Stomach smooth muscle (tissue), 2 donors: ENCODE measurements around the gene SESN1.
"Not testable (repeated sequence)": the region's sequence is repeated elsewhere in the genome, so short reads cannot be mapped to it uniquely, and the experiment has no call there.

Experiments used
- H3K27ac ChIP-seq: one replicate; pipeline ENCODE4 v1.7.0; 2013; ENCODE audit warnings: mild to moderate bottlenecking, low read length, inconsistent platforms
- H3K27me3 ChIP-seq, 2 donors: one replicate each; pipeline ENCODE4 v1.7.0; 2013; ENCODE audit warnings: low read length in 2 of 2; ENCODE audit not compliant: insufficient read depth in 2 of 2, control insufficient read depth in 1 of 2
- H3K36me3 ChIP-seq, 2 donors: one replicate each; pipeline ENCODE4 v1.7.0; 2013; ENCODE audit warnings: low read length in 2 of 2; ENCODE audit not compliant: control insufficient read depth in 2 of 2, insufficient read depth in 2 of 2
- H3K4me1 ChIP-seq: one replicate; pipeline ENCODE4 v1.7.0; 2013; ENCODE audit warnings: low read length; ENCODE audit not compliant: control insufficient read depth, insufficient read depth
- H3K4me3 ChIP-seq, 2 donors: one replicate each; pipeline ENCODE4 v1.7.0; 2013; ENCODE audit warnings: low read length in 2 of 2
- H3K9ac ChIP-seq, 2 donors: one replicate each; pipeline ENCODE4 v1.7.0; 2013; ENCODE audit warnings: low read length in 2 of 2, mild to moderate bottlenecking in 1 of 2
- H3K9me3 ChIP-seq, 2 donors: one replicate each; pipeline ENCODE4 v1.7.0; 2013; ENCODE audit warnings: low read length in 2 of 2; ENCODE audit not compliant: control insufficient read depth in 2 of 2
- donor health status: healthy.
- donor health status: Pancreatic carcinoma.

SESN1 gene

GRCh38 chr6:108987156-108987555, 107.5 kb downstream of the SESN1 start:
- Histone ChIP-seq H3K36me3 (peaks cover 30 to 51% of the 10 kb centered on the region in 2 donors), H3K4me1 (no peaks in the 10 kb centered on the region), H3K27me3 (no peaks in the 10 kb centered on the region), H3K4me3 (no peak overlapping the region), H3K9ac (no peak overlapping the region), H3K27ac (no peak overlapping the region), H3K9me3 (peaks cover 0 to 3% of the 10 kb centered on the region in 2 donors)

GRCh38 chr6:108985301-108985700, 109.3 kb downstream of the SESN1 start:
- H3K9ac ChIP-seq: no peak overlapping the region
- peaks cover 21 to 35% of the 10 kb centered on the region in 2 donors for H3K36me3 ChIP-seq
- no peak overlapping the region for H3K4me3 ChIP-seq
- peaks cover 0 to 3% of the 10 kb centered on the region in 2 donors for H3K9me3 ChIP-seq
- H3K27ac ChIP-seq: no peak overlapping the region
- no peaks in the 10 kb centered on the region for H3K4me1 ChIP-seq
- H3K27me3 ChIP-seq: no peaks in the 10 kb centered on the region

GRCh38 chr6:108983151-108983550, 111.5 kb downstream of the SESN1 start:
- Histone ChIP-seq H3K4me3 (no peak overlapping the region), H3K36me3 (peaks cover 13 to 21% of the 10 kb centered on the region in 2 donors), H3K9ac (no peak overlapping the region), H3K27me3 (no peaks in the 10 kb centered on the region), H3K27ac (no peak overlapping the region), H3K9me3 (peaks cover 0 to 3% of the 10 kb centered on the region in 2 donors), H3K4me1 (no peaks in the 10 kb centered on the region)

GRCh38 chr6:108982154-108983113, 112.2 kb downstream of the SESN1 start:
- H3K36me3 ChIP-seq: peaks cover 8 to 16% of the 10 kb centered on the region in 2 donors
- no peak overlapping the region for H3K9ac ChIP-seq
- H3K27ac ChIP-seq: no peak overlapping the region
- H3K9me3 ChIP-seq: peaks cover 0 to 3% of the 10 kb centered on the region in 2 donors
- H3K4me3 ChIP-seq: no peak overlapping the region
- H3K27me3 ChIP-seq: no peaks in the 10 kb centered on the region
- H3K4me1 ChIP-seq: no peaks in the 10 kb centered on the region

- not testable (repeated sequence) for H3K27ac ChIP-seq, H3K9ac ChIP-seq, H3K27me3 ChIP-seq, H3K4me3 ChIP-seq, H3K4me1 ChIP-seq, H3K9me3 ChIP-seq, H3K36me3 ChIP-seq
These were observed 116.0 kb downstream of the SESN1 start for GRCh38 chr6:108978638-108979037.

- no peak overlapping the region for H3K27ac ChIP-seq
- no peaks in the 10 kb centered on the region for H3K36me3 ChIP-seq
- no peaks in the 10 kb centered on the region for H3K4me1 ChIP-seq
- H3K4me3 ChIP-seq: no peak overlapping the region
- no peaks in the 10 kb centered on the region for H3K27me3 ChIP-seq
- no peak overlapping the region for H3K9ac ChIP-seq
- H3K9me3 ChIP-seq: no peaks in the 10 kb centered on the region
These were observed 120.4 kb downstream of the SESN1 start for GRCh38 chr6:108974201-108974600.

- Histone ChIP-seq H3K9ac (no peak overlapping the region), H3K27ac (no peak overlapping the region)
These were observed 124.9 kb downstream of the SESN1 start for GRCh38 chr6:108969776-108970175.

GRCh38 chr6:108968325-108969316, 126.0 kb downstream of the SESN1 start:
- no peaks in the 10 kb centered on the region for H3K9me3 ChIP-seq

More at GRCh38 chr6:108969776-108970175, 124.9 kb downstream of the SESN1 start:
- no peak overlapping the region for H3K4me3 ChIP-seq
- peaks cover 3% of the 10 kb centered on the region for H3K4me1 ChIP-seq
- no peaks in the 10 kb centered on the region for H3K27me3 ChIP-seq
- no peaks in the 10 kb centered on the region for H3K9me3 ChIP-seq
- no peaks in the 10 kb centered on the region for H3K36me3 ChIP-seq

GRCh38 chr6:108966855-108967755, 127.5 kb downstream of the SESN1 start:
- Histone ChIP-seq H3K36me3 (no peaks in the 10 kb centered on the region), H3K27ac (no peak overlapping the region), H3K4me1 (peaks cover 7% of the 10 kb centered on the region), H3K9ac (no peak overlapping the region), H3K27me3 (no peaks in the 10 kb centered on the region), H3K9me3 (no peaks in the 10 kb centered on the region), H3K4me3 (no peak overlapping the region)

More at GRCh38 chr6:108968325-108969316, 126.0 kb downstream of the SESN1 start:
- Histone ChIP-seq H3K4me3 (no peak overlapping the region), H3K4me1 (peaks cover 3% of the 10 kb centered on the region), H3K27me3 (no peaks in the 10 kb centered on the region), H3K27ac (no peak overlapping the region), H3K9ac (no peak overlapping the region), H3K36me3 (no peaks in the 10 kb centered on the region)

GRCh38 chr6:108966251-108966650, 128.4 kb downstream of the SESN1 start:
- Histone ChIP-seq H3K27ac (no peak overlapping the region), H3K9ac (no peak overlapping the region), H3K27me3 (no peaks in the 10 kb centered on the region), H3K36me3 (no peaks in the 10 kb centered on the region), H3K4me3 (no peak overlapping the region), H3K4me1 (peaks cover 14% of the 10 kb centered on the region), H3K9me3 (no peaks in the 10 kb centered on the region)
